ENCODE results near the gene LY6G5C. TPM values are rescaled to one million over a fixed set of nuclear protein-coding genes. Genes with fewer than 3 reads are reported as not detected.

LY6G5C gene
- total and polyA plus RNA-seq, 9 of the 15 experiments (the other 6 are each of a cell fraction or from before 2014, with no cell fraction given), result 0.10 to 0.67 (median 0.46) TPM; not detected in 4

DNA sequence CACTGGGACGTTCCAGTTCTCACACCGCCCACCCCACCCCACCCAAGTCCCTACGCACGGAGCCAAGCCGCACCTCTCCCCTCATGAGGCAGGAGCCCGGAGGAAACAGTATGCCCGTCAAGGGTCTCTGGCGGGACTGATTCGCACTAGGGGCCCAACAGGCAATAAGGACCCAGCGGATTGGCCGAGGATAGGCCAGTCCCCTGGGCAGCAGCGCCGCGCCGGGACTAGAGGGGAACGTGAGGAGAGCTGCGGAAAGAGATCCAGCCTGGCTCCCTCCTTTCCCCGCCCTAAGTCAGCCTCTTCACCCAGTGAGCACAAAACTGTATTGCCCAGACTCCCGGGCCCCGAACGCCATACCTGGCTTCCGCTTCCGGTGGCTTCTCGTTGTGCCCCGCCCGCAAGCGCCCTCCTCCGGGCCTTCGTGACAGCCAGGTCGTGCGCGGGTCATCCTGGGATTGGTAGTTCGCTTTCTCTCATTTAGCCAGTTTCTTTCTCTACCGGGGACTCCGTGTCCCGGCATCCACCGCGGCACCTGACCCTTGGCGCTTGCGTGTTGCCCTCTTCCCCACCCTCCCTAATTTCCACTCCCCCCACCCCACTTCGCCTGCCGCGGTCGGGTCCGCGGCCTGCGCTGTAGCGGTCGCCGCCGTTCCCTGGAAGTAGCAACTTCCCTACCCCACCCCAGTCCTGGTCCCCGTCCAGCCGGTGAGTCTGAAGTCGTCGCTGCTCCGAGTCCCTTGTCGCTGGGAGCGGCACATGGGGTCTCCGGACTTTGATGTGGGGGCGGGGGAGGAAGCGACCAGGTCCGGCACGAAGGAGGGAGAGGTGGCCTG, 15.1 kb downstream of the LY6G5C start, which contains the start of gene CSNK2B (continued):
- TF ChIP-seq, protein P1, sequence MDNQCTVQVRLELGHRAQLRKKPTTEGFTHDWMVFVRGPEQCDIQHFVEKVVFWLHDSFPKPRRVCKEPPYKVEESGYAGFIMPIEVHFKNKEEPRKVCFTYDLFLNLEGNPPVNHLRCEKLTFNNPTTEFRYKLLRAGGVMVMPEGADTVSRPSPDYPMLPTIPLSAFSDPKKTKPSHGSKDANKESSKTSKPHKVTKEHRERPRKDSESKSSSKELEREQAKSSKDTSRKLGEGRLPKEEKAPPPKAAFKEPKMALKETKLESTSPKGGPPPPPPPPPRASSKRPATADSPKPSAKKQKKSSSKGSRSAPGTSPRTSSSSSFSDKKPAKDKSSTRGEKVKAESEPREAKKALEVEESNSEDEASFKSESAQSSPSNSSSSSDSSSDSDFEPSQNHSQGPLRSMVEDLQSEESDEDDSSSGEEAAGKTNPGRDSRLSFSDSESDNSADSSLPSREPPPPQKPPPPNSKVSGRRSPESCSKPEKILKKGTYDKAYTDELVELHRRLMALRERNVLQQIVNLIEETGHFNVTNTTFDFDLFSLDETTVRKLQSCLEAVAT (IDR thresholded peaks at IDR 0.05), result peak in 1 of 2 experiments; percentile 71; a peak in 1 of 4 replicates
- no peak for TF ChIP-seq EP400 (IDR thresholded peaks at IDR 0.05)
- no peak for TF ChIP-seq ZNF121 (CRISPR knock-in tag; conservative IDR thresholded peaks at IDR 0.05)
- peak; percentile 83 for TF ChIP-seq ELF2 (CRISPR knock-in tag; IDR thresholded peaks at IDR 0.05)
- TF ChIP-seq ZNF584 (CRISPR knock-in tag; IDR thresholded peaks at IDR 0.05; ENCODE audit: low read depth), result no peak
- TF ChIP-seq SAP30 (IDR thresholded peaks at IDR 0.05; ENCODE audit: borderline replicate concordance, insufficient read depth, low read depth, low read length, poor library complexity, severe bottlenecking), result peak; percentile 76
- TF ChIP-seq, protein P2, sequence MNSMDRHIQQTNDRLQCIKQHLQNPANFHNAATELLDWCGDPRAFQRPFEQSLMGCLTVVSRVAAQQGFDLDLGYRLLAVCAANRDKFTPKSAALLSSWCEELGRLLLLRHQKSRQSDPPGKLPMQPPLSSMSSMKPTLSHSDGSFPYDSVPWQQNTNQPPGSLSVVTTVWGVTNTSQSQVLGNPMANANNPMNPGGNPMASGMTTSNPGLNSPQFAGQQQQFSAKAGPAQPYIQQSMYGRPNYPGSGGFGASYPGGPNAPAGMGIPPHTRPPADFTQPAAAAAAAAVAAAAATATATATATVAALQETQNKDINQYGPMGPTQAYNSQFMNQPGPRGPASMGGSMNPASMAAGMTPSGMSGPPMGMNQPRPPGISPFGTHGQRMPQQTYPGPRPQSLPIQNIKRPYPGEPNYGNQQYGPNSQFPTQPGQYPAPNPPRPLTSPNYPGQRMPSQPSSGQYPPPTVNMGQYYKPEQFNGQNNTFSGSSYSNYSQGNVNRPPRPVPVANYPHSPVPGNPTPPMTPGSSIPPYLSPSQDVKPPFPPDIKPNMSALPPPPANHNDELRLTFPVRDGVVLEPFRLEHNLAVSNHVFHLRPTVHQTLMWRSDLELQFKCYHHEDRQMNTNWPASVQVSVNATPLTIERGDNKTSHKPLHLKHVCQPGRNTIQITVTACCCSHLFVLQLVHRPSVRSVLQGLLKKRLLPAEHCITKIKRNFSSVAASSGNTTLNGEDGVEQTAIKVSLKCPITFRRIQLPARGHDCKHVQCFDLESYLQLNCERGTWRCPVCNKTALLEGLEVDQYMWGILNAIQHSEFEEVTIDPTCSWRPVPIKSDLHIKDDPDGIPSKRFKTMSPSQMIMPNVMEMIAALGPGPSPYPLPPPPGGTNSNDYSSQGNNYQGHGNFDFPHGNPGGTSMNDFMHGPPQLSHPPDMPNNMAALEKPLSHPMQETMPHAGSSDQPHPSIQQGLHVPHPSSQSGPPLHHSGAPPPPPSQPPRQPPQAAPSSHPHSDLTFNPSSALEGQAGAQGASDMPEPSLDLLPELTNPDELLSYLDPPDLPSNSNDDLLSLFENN (IDR thresholded peaks at IDR 0.05; ENCODE audit: low read depth in 2 of 2, low read length in 2 of 2), result peak in 1 of 2 experiments; percentile 43; a peak in 2 of 4 replicates
- no peak for TF ChIP-seq RBM34 (IDR thresholded peaks at IDR 0.05; ENCODE audit: borderline replicate concordance, insufficient read depth, low read length)
- peak; percentile 95 to 97 for TF ChIP-seq SIX5 (IDR thresholded peaks at IDR 0.05; ENCODE audit: borderline replicate concordance in 1 of 2, insufficient read depth in 1 of 2, low read depth in 1 of 2, low read length in 2 of 2)
- no peak for TF ChIP-seq PHB2 (IDR thresholded peaks at IDR 0.05; ENCODE audit: low read depth)
- TF ChIP-seq ZBED1 (IDR thresholded peaks at IDR 0.05), result peak; percentile 91; the same call in 1 of the 2 replicates
- TF ChIP-seq, protein P3, sequence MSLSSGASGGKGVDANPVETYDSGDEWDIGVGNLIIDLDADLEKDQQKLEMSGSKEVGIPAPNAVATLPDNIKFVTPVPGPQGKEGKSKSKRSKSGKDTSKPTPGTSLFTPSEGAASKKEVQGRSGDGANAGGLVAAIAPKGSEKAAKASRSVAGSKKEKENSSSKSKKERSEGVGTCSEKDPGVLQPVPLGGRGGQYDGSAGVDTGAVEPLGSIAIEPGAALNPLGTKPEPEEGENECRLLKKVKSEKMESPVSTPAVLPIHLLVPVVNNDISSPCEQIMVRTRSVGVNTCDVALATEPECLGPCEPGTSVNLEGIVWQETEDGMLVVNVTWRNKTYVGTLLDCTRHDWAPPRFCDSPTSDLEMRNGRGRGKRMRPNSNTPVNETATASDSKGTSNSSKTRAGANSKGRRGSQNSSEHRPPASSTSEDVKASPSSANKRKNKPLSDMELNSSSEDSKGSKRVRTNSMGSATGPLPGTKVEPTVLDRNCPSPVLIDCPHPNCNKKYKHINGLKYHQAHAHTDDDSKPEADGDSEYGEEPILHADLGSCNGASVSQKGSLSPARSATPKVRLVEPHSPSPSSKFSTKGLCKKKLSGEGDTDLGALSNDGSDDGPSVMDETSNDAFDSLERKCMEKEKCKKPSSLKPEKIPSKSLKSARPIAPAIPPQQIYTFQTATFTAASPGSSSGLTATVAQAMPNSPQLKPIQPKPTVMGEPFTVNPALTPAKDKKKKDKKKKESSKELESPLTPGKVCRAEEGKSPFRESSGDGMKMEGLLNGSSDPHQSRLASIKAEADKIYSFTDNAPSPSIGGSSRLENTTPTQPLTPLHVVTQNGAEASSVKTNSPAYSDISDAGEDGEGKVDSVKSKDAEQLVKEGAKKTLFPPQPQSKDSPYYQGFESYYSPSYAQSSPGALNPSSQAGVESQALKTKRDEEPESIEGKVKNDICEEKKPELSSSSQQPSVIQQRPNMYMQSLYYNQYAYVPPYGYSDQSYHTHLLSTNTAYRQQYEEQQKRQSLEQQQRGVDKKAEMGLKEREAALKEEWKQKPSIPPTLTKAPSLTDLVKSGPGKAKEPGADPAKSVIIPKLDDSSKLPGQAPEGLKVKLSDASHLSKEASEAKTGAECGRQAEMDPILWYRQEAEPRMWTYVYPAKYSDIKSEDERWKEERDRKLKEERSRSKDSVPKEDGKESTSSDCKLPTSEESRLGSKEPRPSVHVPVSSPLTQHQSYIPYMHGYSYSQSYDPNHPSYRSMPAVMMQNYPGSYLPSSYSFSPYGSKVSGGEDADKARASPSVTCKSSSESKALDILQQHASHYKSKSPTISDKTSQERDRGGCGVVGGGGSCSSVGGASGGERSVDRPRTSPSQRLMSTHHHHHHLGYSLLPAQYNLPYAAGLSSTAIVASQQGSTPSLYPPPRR (CRISPR knock-in tag; IDR thresholded peaks at IDR 0.05; ENCODE audit: borderline replicate concordance), result 0 out of 2 replicates have a peak, but pooled peaks have one; percentile 51
- peak; percentile 95 for TF ChIP-seq ETV1 (tag; conservative IDR thresholded peaks at IDR 0.05; ENCODE audit: low read depth)
- TF ChIP-seq TARDBP (IDR thresholded peaks at IDR 0.05), result peak; percentile 79; the same call in 1 of the 2 replicates
- no peak for TF ChIP-seq NFXL1 (CRISPR knock-in tag; IDR thresholded peaks at IDR 0.05)
